OCI-LY1 (cell line): ENCODE data around the gene MLC1.

Experiments
- H2AFZ ChIP-seq: fragments of 200-600 bp; sonication (generic), shearing (Covaris generic); 2 replicates; pipeline ENCODE4 v1.6.0; 2014; ENCODE audit warnings: antibody characterized with exemption, mild to moderate bottlenecking, low read length
- H3F3A ChIP-seq: fragments of 200-600 bp; sonication (generic), shearing (Covaris generic); 2 replicates; pipeline ENCODE4 v1.6.0; 2014; ENCODE audit warnings: mild to moderate bottlenecking, antibody characterized with exemption, low read length, moderate library complexity; ENCODE audit not compliant: insufficient read depth
- H3K27ac ChIP-seq: fragments of 200-600 bp; sonication (generic); 2 replicates; pipeline ENCODE4 v1.5.1; 2014; ENCODE audit warnings: low read length, mixed run types, mild to moderate bottlenecking, low read depth; ENCODE audit not compliant: poor library complexity, severe bottlenecking
- H3K27me3 ChIP-seq: fragments of 200-600 bp; sonication (generic); 2 replicates; pipeline ENCODE4 v1.6.0; 2014; ENCODE audit warnings: antibody characterized with exemption, mild to moderate bottlenecking, low read length, moderate library complexity; ENCODE audit not compliant: insufficient read depth
- H3K36me3 ChIP-seq: fragments of 200-600 bp; sonication (generic); 2 replicates; pipeline ENCODE4 v1.6.1; 2014; ENCODE audit warnings: mild to moderate bottlenecking, antibody characterized with exemption, low read length, moderate library complexity, mixed read lengths; ENCODE audit not compliant: insufficient read depth
- H3K4me1 ChIP-seq: fragments of 200-600 bp; sonication (generic); 2 replicates; pipeline ENCODE4 v1.5.1; 2014; ENCODE audit warnings: mild to moderate bottlenecking, low read length, moderate library complexity; ENCODE audit not compliant: insufficient read depth, severe bottlenecking
- H3K4me2 ChIP-seq: fragments of 200-600 bp; sonication (generic), shearing (Covaris generic); 2 replicates; pipeline ENCODE4 v1.6.1; 2014; ENCODE audit warnings: low read length
- H3K4me3 ChIP-seq: fragments of 200-600 bp; sonication (generic); 2 replicates; pipeline ENCODE4 v1.5.1; 2014; ENCODE audit warnings: low read length, low read depth, mild to moderate bottlenecking, mixed read lengths; ENCODE audit not compliant: poor library complexity, severe bottlenecking
- H3K79me2 ChIP-seq: fragments of 200-600 bp; shearing (Covaris generic); 2 replicates; pipeline ENCODE4 v1.6.1; 2016; ENCODE audit warnings: mixed run types, low read length, mixed read lengths; ENCODE audit not compliant: insufficient read depth
- H3K9ac ChIP-seq: fragments of 200-600 bp; sonication (generic), shearing (Covaris generic); 2 replicates; pipeline ENCODE4 v1.6.1; 2014; ENCODE audit warnings: mild to moderate bottlenecking, low read length, mixed read lengths
- H3K9me2 ChIP-seq: fragments of 200-600 bp; sonication (generic), shearing (Covaris generic); 2 replicates; pipeline ENCODE4 v1.6.1; 2014; ENCODE audit warnings: low read depth, mild to moderate bottlenecking, low read length, mixed read lengths
- H3K9me3 ChIP-seq: fragments of 200-600 bp; shearing (Covaris generic); 2 replicates; pipeline ENCODE4 v1.6.1; 2014; ENCODE audit warnings: low read length, mixed read lengths
- H4K20me1 ChIP-seq: fragments of 200-600 bp; sonication (generic), shearing (Covaris generic); 2 replicates; pipeline ENCODE4 v1.6.0; 2016; ENCODE audit warnings: mild to moderate bottlenecking, low read length; ENCODE audit not compliant: insufficient read depth
- EZH2 ChIP-seq: fragments of 200-600 bp; sonication (generic), shearing (Covaris generic); IDR thresholded peaks from 2 replicates; pipeline ENCODE4 v1.8.0; 2017; ENCODE audit warnings: borderline replicate concordance, mixed run types, mild to moderate bottlenecking, antibody characterized with exemption, low read length, moderate library complexity, mixed read lengths
- TF ChIP-seq, protein P1 (sequence below): fragments of 200-600 bp; sonication (generic), shearing (Covaris generic); IDR thresholded peaks from 2 replicates; pipeline ENCODE4 v1.5.1; 2017; ENCODE audit warnings: mild to moderate bottlenecking, antibody characterized with exemption, low read length, moderate library complexity, mixed read lengths

MLC1 gene

GRCh38 chr22:50084614-50085021, 608 bp downstream of the MLC1 start:
- Histone ChIP-seq H3K27ac (no peak overlapping the region), H3K27me3 (peaks cover 9% of the 10 kb centered on the region; the same call in 1 of the 2 replicates), H3K9me3 (peaks cover 11% of the 10 kb centered on the region; the same call in 1 of the 2 replicates), H3K4me3 (no peak overlapping the region), H3K9me2 (no peaks in the 10 kb centered on the region), H2AFZ (no peak overlapping the region), H3K36me3 (no peaks in the 10 kb centered on the region; the same call in 1 of the 2 replicates), H4K20me1 (no peaks in the 10 kb centered on the region), H3K4me2 (no peak overlapping the region), H3K4me1 (peaks cover 7% of the 10 kb centered on the region), H3K9ac (no peak overlapping the region), H3F3A (no peaks in the 10 kb centered on the region), H3K79me2 (no peaks in the 10 kb centered on the region)
- no peak for TF ChIP-seq EZH2
- TF ChIP-seq, protein P1, sequence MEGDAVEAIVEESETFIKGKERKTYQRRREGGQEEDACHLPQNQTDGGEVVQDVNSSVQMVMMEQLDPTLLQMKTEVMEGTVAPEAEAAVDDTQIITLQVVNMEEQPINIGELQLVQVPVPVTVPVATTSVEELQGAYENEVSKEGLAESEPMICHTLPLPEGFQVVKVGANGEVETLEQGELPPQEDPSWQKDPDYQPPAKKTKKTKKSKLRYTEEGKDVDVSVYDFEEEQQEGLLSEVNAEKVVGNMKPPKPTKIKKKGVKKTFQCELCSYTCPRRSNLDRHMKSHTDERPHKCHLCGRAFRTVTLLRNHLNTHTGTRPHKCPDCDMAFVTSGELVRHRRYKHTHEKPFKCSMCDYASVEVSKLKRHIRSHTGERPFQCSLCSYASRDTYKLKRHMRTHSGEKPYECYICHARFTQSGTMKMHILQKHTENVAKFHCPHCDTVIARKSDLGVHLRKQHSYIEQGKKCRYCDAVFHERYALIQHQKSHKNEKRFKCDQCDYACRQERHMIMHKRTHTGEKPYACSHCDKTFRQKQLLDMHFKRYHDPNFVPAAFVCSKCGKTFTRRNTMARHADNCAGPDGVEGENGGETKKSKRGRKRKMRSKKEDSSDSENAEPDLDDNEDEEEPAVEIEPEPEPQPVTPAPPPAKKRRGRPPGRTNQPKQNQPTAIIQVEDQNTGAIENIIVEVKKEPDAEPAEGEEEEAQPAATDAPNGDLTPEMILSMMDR = no peak

DNA sequence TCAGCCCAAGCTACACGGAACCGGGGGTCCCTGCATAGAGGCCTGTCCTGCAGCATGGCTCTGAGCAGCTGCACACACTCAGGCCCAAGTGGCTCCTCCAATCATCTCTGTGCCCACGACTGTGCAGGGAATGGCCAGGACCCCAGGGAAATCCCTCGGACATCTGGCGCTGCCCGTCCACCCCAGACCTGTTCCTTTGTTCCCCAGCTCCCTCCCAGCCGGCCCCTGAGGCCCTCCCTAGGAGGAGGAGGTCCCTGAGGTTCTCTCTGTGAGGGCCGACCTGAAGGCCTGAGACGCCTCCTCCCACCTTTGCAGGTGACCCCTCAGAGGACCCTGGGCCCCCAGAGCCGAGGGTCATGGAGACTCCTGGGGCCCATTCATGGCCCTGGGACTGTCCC, 1.1 kb downstream of the MLC1 start:
- Histone ChIP-seq H4K20me1 (no peaks in the 10 kb centered on the region), H3K79me2 (no peaks in the 10 kb centered on the region), H3K4me3 (no peak overlapping the region), H3K27ac (no peak overlapping the region), H3K9me3 (peaks cover 8% of the 10 kb centered on the region; the same call in 1 of the 2 replicates), H3K36me3 (no peaks in the 10 kb centered on the region; the same call in 1 of the 2 replicates), H3K4me2 (no peak overlapping the region), H3K9me2 (no peaks in the 10 kb centered on the region), H2AFZ (no peak overlapping the region), H3F3A (no peaks in the 10 kb centered on the region), H3K9ac (no peak overlapping the region), H3K4me1 (peaks cover 7% of the 10 kb centered on the region), H3K27me3 (peaks cover 9% of the 10 kb centered on the region; the same call in 1 of the 2 replicates)
- no peak for TF ChIP-seq EZH2
- TF ChIP-seq, protein P1 = no peak

GRCh38 chr22:50083462-50084079, 1.7 kb downstream of the MLC1 start:
- Histone ChIP-seq H4K20me1 (no peaks in the 10 kb centered on the region), H3K27ac (no peak overlapping the region), H3K4me2 (no peak overlapping the region), H2AFZ (no peak overlapping the region), H3K27me3 (peaks cover 9% of the 10 kb centered on the region; the same call in 1 of the 2 replicates), H3K79me2 (no peaks in the 10 kb centered on the region), H3K4me1 (peaks cover 7% of the 10 kb centered on the region), H3K36me3 (no peaks in the 10 kb centered on the region; the same call in 1 of the 2 replicates), H3K9me3 (peaks cover 8% of the 10 kb centered on the region; the same call in 1 of the 2 replicates), H3F3A (no peaks in the 10 kb centered on the region), H3K4me3 (no peak overlapping the region), H3K9me2 (no peaks in the 10 kb centered on the region), H3K9ac (no peak overlapping the region)
- TF ChIP-seq, protein P1 = no peak
- TF ChIP-seq EZH2 = no peak
